Activated T-cell treated with anti-CD3 and anti-CD28 coated beads, Interleukin-2, amount 50 U/mL, for 72 hours (primary cell): ENCODE results near the gene SAPCD2. TPM values are rescaled to one million over a fixed set of nuclear protein-coding genes. Genes with fewer than 3 reads are reported as not detected.

Source experiments
- ATAC-seq, 2 donors: fragments of 150-1000 bp; cut with Tn5 transposase; replicated peaks in 1 of 2; 2 replicates each; pipeline ENCODE4 v1.10.0; 2021; ENCODE audit warnings: moderate library complexity in 2 of 2, mild to moderate bottlenecking in 1 of 2
- DNase-seq, 2 donors: peaks; one replicate each; pipeline ENCODE4 v3.0.0; 2021 to 2022; ENCODE audit warnings: mixed read lengths in 1 of 2
- H3K27ac Mint-ChIP-seq: one replicate; pipeline ENCODE4 v1.8.0; 2022; ENCODE audit warnings: mild to moderate bottlenecking, moderate library complexity, mixed read lengths
- H3K27me3 Mint-ChIP-seq: one replicate; pipeline ENCODE4 v1.8.0; 2022; ENCODE audit warnings: low read depth, mixed read lengths
- H3K36me3 Mint-ChIP-seq, 2 donors: one replicate each; pipeline ENCODE4 v1.8.0; 2022; ENCODE audit warnings: mixed read lengths in 2 of 2, mild to moderate bottlenecking in 1 of 2; ENCODE audit not compliant: insufficient read depth in 2 of 2
- H3K4me1 Mint-ChIP-seq: one replicate; pipeline ENCODE4 v1.8.0; 2022; ENCODE audit warnings: low read depth, mixed read lengths
- H3K4me3 Mint-ChIP-seq, 2 donors: one replicate each; pipeline ENCODE4 v1.8.0; 2022; ENCODE audit warnings: mild to moderate bottlenecking in 2 of 2, mixed read lengths in 2 of 2, moderate library complexity in 2 of 2
- H3K9me3 Mint-ChIP-seq, 2 donors: one replicate each; pipeline ENCODE4 v1.8.0; 2022; ENCODE audit warnings: mixed read lengths in 2 of 2
- total RNA-seq, 2 donors: library from RNA; stranded (reverse); gene quantifications; one replicate each; pipeline ENCODE4 v1.2.3, GENCODE V29; 2022

Gene SAPCD2
- total RNA-seq, 2 donors from 2014 or later = 6.6 to 8.4 TPM

- DNase-seq = peak; percentile 79 to 82
- Mint-ChIP-seq H3K36me3 (no peaks in the 10 kb centered on the region), H3K27ac (no peak overlapping the region), H3K4me1 (peaks cover 8% of the 10 kb centered on the region), H3K9me3 (no peaks in the 10 kb centered on the region), H3K27me3 (peaks cover 30% of the 10 kb centered on the region), H3K4me3 (no peak overlapping the region)
- peak; percentile 48 to 54 for ATAC-seq
Measured at GRCh38 chr9:137049544-137050449, 20.6 kb downstream of the SAPCD2 start.

GRCh38 chr9:137048655-137049543 is 21.5 kb downstream of the SAPCD2 start:
- Mint-ChIP-seq H3K27ac (no peak overlapping the region), H3K36me3 (no peaks in the 10 kb centered on the region), H3K4me1 (peaks cover 16% of the 10 kb centered on the region), H3K9me3 (no peaks in the 10 kb centered on the region), H3K27me3 (peaks cover 34% of the 10 kb centered on the region), H3K4me3 (no peak overlapping the region)
- ATAC-seq (no peak), DNase-seq (no peak)

- no peak within 1 kb of the TSS for H3K27ac Mint-ChIP-seq
- ATAC-seq = peak; percentile 74 to 80
Measured at GRCh38 chr9:137046088-137046787, 24.1 kb downstream of the SAPCD2 start, which contains the start of gene NPDC1. Gene NPDC1 (minus strand): TSS chr9:137046177. CDS start chr9:137045989, 188 bp downstream.

GRCh38 chr9:137045294-137046087 is 24.9 kb downstream of the SAPCD2 start:
- Mint-ChIP-seq H3K27ac (no peak overlapping the region), H3K27me3 (peaks cover 34% of the 10 kb centered on the region), H3K4me3 (peak overlapping the region; percentile 79 to 84), H3K4me1 (peaks cover 21% of the 10 kb centered on the region), H3K36me3 (no peaks in the 10 kb centered on the region), H3K9me3 (no peaks in the 10 kb centered on the region)
- ATAC-seq (peak; percentile 29 to 32), DNase-seq (peak; percentile 40 to 41)

More at GRCh38 chr9:137046088-137046787, 24.1 kb downstream of the SAPCD2 start, which contains the start of gene NPDC1:
- Mint-ChIP-seq H3K9me3 (no peaks in the 10 kb centered on the region), H3K36me3 (no peaks in the 10 kb centered on the region), H3K4me1 (peaks cover 21% of the 10 kb centered on the region), H3K4me3 (peak within 1 kb of the TSS; percentile 79 to 84), H3K27me3 (peaks cover 34% of the 10 kb centered on the region)
- peak; percentile 88 to 90 for DNase-seq

- ATAC-seq (no peak), DNase-seq (no peak)
- Mint-ChIP-seq H3K4me3 (peak overlapping the region; percentile 76 to 84), H3K4me1 (peaks cover 21% of the 10 kb centered on the region), H3K9me3 (no peaks in the 10 kb centered on the region), H3K36me3 (no peaks in the 10 kb centered on the region), H3K27me3 (peaks cover 28% of the 10 kb centered on the region), H3K27ac (no peak overlapping the region)
Measured at GRCh38 chr9:137044502-137045177, 25.7 kb downstream of the SAPCD2 start.

GRCh38 chr9:137044037-137044436 is 26.3 kb downstream of the SAPCD2 start:
- Mint-ChIP-seq H3K4me1 (peaks cover 21% of the 10 kb centered on the region), H3K36me3 (no peaks in the 10 kb centered on the region), H3K27ac (no peak overlapping the region), H3K9me3 (no peaks in the 10 kb centered on the region), H3K27me3 (peaks cover 23% of the 10 kb centered on the region), H3K4me3 (peak overlapping the region in 1 of 2 donors; percentile 84)
- DNase-seq (no peak), ATAC-seq (no peak)

- Mint-ChIP-seq H3K27me3 (peaks cover 21% of the 10 kb centered on the region), H3K4me1 (peaks cover 21% of the 10 kb centered on the region), H3K9me3 (no peaks in the 10 kb centered on the region), H3K36me3 (peaks cover 0 to 5% of the 10 kb centered on the region in 2 donors), H3K27ac (no peak overlapping the region), H3K4me3 (no peak overlapping the region)
- ATAC-seq (no peak), DNase-seq (no peak)
Measured at GRCh38 chr9:137042751-137043727, 27.3 kb downstream of the SAPCD2 start.

GRCh38 chr9:137041124-137041523 is 29.2 kb downstream of the SAPCD2 start:
- ATAC-seq = no peak
- Mint-ChIP-seq H3K9me3 (no peaks in the 10 kb centered on the region), H3K4me3 (no peak overlapping the region), H3K27ac (no peak overlapping the region), H3K4me1 (peaks cover 17% of the 10 kb centered on the region), H3K36me3 (peaks cover 0 to 5% of the 10 kb centered on the region in 2 donors), H3K27me3 (peaks cover 8% of the 10 kb centered on the region)
- DNase-seq = no peak

GRCh38 chr9:137040568-137040967 is 29.8 kb downstream of the SAPCD2 start:
- ATAC-seq (no peak), DNase-seq (no peak)
- H3K9me3 Mint-ChIP-seq = no peaks in the 10 kb centered on the region
- peaks cover 0 to 5% of the 10 kb centered on the region in 2 donors for H3K36me3 Mint-ChIP-seq
- H3K27me3 Mint-ChIP-seq = peaks cover 8% of the 10 kb centered on the region
- no peak overlapping the region for H3K4me3 Mint-ChIP-seq
- H3K27ac Mint-ChIP-seq = no peak overlapping the region
- H3K4me1 Mint-ChIP-seq = peaks cover 16% of the 10 kb centered on the region

GRCh38 chr9:137039611-137040366 is 30.6 kb downstream of the SAPCD2 start:
- no peak for ATAC-seq
- H3K9me3 Mint-ChIP-seq = no peaks in the 10 kb centered on the region
- H3K4me3 Mint-ChIP-seq = no peak overlapping the region
- DNase-seq = no peak
- peaks cover 0 to 5% of the 10 kb centered on the region in 2 donors for H3K36me3 Mint-ChIP-seq
- peaks cover 4% of the 10 kb centered on the region for H3K27me3 Mint-ChIP-seq
- H3K4me1 Mint-ChIP-seq = peaks cover 20% of the 10 kb centered on the region
- H3K27ac Mint-ChIP-seq = no peak overlapping the region
